NCI-H2081 (cell line): ENCODE results near the gene TNS3.
"Not testable (repeated sequence)": the region's sequence is repeated elsewhere in the genome, so short reads cannot be mapped to it uniquely, and the experiment has no call there.

Experiments
- DNase-seq, 2 experiments: peaks; one replicate each; lab custom pipeline; 2025; lab: John Stamatoyannopoulos, UW

TNS3 gene

GRCh38 chr7:47283497-47284131 lies 298.3 kb downstream of the TNS3 start:
- DNase-seq: no peak

- no peak for DNase-seq
These were observed 299.0 kb downstream of the TNS3 start for GRCh38 chr7:47282790-47283496.

GRCh38 chr7:47281966-47282643 lies 299.8 kb downstream of the TNS3 start:
- DNase-seq: no peak

GRCh38 chr7:47281161-47281560 lies 300.8 kb downstream of the TNS3 start:
- DNase-seq: no peak

DNA sequence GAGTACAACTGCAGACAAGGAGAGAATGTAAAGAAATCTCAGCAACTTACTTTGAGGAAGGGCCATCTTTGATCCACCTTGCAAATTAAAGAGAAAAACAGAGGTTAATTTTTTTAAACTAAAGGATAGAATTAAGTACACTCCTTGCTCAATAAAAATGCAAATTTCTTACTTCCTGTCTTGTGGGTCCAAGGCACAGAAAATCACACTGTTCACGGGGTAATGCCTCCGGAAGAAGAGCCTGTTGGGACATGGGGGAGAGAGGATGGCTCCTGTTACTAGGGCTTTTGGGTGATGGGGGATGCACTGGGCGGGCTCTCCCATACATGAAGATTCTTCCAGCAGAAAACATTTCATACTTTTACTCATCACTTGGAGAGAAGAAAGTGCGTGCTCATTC lies 301.8 kb downstream of the TNS3 start:
- no peak for DNase-seq

- no peak for DNase-seq
These were observed 303.9 kb downstream of the TNS3 start for GRCh38 chr7:47278043-47278442.

- no peak for DNase-seq
These were observed 304.6 kb downstream of the TNS3 start for GRCh38 chr7:47277321-47277781.

DNA sequence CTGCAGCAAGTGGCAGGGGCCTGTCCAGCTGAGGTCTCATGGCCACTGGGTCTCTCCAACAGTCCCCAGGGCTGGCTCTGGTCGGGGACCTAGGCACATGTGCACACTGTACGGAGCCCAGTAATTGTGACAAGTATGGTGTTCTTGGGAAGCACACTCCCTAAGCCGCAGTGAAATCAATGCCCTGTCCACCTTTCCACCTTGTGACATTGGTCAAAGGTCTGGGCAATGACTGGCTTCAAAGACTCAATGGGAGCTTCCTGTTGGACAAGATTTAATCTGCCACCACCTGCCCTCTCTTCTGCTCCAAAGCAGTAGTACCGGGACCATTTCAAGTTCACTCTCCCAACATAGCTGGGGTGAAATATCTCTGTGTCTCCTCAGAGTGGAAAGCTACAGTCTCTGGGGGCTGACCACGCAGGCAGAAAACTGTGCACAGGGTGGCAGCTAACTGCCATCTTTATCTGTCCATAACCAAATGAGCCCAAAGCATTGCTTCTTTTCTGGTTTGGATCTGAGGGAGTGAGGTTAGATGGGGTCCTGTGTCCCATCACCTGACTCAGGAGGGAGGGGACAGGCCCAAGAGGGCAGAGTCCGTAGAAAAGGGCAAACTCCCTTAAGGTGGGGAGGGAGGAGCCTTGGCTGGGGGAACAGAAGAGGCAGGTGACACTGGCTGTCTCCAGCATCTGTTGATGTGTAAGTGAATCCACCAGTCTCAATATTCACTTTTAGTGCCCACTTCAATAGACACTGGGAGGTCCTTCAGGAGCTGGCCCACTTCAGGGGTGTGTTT lies 307.7 kb downstream of the TNS3 start:
- DNase-seq: no peak

- no peak for DNase-seq
These were observed 308.8 kb downstream of the TNS3 start for GRCh38 chr7:47273088-47273487.

- DNase-seq: no peak
These were observed 310.2 kb downstream of the TNS3 start for GRCh38 chr7:47271749-47272148.

DNA sequence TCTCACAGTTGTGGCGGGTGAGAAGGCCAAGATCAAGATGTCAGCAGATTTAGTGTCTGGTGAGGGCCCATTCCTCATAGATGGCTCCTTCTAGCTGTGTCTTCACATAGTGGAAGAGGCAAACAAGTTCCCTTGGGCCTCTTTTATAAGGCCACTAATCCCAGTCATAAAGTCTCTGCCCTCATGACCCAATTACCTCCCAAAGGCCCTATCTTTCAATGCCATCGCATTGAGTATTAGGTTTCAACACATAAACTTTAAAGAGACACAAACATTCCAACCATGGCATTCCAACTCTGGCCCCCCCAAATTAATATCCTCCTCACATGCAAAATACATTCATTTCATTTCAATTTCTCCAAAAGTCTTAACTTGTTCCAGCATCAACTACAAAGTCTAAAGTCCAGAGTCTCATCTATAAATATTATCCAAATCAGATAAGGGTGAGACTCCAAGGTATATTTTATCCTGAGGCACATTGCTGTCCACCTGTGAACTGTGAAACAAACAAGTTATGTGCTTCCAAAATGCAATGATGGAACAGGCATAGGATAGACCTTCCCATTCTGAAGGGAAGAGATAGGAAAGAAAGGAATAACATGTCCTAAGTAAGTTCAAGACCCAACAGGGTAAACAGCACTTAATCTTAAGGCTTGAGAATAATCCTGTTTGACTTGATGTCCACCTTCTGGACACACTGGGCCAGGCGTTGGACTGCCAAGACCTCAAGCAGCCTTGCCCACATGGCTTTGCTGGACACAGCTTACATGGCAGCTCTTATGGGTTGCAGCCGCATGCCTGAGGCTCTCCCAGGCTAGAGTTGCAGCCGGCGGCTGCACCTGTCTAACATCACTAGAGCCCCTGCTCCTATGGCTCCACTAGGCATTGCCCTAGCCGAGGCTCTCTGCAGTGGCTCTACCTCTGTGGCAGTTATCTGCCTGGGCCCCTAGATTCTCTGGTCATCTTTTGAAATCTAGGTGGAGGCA lies 312.8 kb downstream of the TNS3 start:
- no peak for DNase-seq

- DNase-seq: no peak
These were observed 314.6 kb downstream of the TNS3 start for GRCh38 chr7:47267346-47267745.

DNA sequence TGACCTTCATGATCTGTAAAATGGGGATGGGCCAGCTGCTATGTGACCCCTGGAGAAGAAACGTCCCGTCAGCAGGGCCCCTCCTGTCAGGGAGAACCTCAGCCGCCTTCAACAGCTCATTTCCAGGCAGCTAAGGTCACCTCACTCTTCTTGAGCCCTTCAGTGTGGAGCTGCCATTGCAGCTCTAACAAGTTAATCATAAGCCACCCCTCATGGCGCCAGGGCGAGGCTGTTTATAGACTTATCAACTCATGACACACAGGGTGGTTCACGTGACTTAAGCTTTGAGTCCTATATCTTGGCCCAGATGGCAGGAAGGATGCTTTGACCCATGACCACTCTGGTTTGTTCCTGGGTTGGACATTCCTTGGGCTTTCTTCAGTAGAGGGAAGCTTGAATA lies 315.1 kb downstream of the TNS3 start:
- no peak for DNase-seq

GRCh38 chr7:47266131-47266706 lies 315.7 kb downstream of the TNS3 start:
- DNase-seq: peak; percentile 60 to 69

DNA sequence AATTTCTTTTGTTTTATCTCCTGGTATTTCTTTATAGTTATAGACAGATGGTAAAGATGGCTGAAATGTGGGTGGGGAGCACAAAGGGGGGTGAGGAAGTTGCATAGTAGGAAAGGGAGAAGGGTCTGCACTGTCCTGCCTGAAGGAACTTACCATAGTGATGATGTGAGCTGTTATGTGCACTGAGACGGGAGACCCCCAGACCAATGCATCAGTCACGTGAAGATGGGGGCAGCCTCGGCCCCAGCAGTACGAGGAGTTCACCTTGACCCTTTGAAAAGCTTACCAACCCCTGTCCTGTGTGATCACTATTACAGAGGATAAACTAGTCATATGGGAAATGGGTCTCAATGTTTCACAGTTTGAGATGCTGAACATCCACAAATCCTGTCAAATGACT lies 316.3 kb downstream of the TNS3 start:
- DNase-seq: no peak

- DNase-seq: no peak
These were observed 317.8 kb downstream of the TNS3 start for GRCh38 chr7:47264021-47264651.

DNA sequence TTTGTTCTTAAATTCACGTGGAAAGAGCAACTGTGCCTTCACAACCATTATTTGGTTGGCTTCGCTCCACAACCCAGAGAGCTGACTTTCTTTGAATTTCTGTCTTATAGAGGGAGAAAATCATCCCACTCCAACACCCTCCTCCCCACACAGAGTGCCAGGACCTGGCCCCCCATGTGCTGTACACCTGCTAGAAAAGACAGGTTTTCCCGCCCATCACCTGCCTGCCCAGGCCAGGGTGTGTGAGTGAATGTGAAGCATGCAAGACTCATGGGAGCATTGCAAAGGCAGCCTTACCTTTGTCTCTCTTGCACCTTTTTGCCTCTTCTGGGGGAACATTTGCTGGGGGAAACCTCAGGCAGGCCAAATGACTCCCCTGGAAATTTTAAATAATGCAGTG lies 319.0 kb downstream of the TNS3 start:
- no peak for DNase-seq

GRCh38 chr7:47262160-47262559 lies 319.8 kb downstream of the TNS3 start:
- not testable (repeated sequence) for DNase-seq

DNA sequence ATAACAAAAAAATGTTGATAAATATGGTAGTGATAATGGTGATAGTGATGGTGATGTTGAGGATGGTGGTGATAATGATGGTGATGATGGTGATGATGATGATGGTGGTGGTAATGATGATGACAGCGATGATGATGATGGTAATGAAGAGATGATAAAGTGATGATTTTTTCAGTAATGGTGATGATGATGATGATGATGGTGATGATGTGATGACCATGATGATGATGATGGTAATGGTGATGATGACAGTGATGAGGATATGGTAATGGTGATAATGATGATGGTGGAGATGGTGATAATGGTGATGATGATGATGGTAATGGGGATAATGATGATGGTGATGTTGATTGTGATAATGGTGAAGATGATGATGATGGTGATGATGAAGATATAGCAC lies 321.6 kb downstream of the TNS3 start:
- no peak for DNase-seq

DNA sequence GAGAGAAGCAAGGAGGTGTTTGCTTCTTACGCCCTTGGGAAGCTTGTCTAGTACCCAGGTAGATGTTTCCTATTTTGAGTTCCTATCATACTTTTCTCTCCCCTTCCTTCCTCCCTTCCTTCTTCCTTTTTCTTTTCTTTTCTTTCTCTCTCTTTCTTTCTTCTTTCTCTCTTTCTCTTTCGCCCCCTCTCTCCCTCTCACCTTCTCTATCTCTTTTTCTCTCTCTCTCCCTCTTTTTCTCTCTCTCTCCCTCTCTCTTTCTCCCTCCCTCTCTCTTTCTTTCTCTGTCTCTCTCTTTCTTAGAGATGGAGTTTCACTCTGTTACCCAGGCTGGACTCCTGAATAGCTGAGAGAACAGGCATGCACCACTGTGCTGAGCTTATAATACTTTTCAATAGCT lies 322.2 kb downstream of the TNS3 start:
- no peak for DNase-seq
